C4-2B (cell line): ENCODE measurements around the gene GTPBP4.

ENCODE experiments used
- CTCF ChIP-seq: fragments of 450-650 bp; conservative IDR thresholded peaks from 2 replicates; pipeline ENCODE4 v1.5.1; 2017; ENCODE audit warnings: mild to moderate bottlenecking
- ZFX ChIP-seq: fragments of 450-650 bp; IDR thresholded peaks from 2 replicates; pipeline ENCODE4 v1.6.1; 2017

- TF ChIP-seq CTCF, result no peak
- TF ChIP-seq ZFX, result no peak
Measured at GRCh38 chr10:966466-967235, 21.6 kb upstream of the GTPBP4 start.
